ENCODE data around the gene MIPEP. TPM values are rescaled to one million over a fixed set of nuclear protein-coding genes. Genes with fewer than 3 reads are reported as not detected.

The MIPEP gene
- total RNA-seq, 4 donors from 2014 or later = 9.2 to 21.4 (median 18.3) TPM

DNA sequence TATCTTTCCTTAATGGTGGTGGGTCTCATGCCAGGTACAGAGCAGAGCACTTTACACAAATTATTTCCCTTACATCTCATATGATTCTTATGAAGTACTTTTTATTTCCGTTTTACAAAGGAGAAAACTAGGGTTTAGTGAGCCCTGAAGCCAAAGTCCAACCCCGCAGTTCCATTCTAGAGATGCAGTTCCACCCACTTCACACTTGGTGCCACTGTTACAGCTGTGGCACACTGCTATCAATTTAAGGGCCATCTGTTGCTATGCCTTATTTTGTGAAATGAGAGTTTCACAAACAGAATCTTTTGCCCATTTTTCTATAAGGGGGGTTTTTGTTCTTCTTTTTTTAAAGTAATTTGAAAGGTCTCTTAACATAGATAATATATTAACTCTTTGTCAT, 12.9 kb downstream of the MIPEP start:
- TF ChIP-seq, protein P1, sequence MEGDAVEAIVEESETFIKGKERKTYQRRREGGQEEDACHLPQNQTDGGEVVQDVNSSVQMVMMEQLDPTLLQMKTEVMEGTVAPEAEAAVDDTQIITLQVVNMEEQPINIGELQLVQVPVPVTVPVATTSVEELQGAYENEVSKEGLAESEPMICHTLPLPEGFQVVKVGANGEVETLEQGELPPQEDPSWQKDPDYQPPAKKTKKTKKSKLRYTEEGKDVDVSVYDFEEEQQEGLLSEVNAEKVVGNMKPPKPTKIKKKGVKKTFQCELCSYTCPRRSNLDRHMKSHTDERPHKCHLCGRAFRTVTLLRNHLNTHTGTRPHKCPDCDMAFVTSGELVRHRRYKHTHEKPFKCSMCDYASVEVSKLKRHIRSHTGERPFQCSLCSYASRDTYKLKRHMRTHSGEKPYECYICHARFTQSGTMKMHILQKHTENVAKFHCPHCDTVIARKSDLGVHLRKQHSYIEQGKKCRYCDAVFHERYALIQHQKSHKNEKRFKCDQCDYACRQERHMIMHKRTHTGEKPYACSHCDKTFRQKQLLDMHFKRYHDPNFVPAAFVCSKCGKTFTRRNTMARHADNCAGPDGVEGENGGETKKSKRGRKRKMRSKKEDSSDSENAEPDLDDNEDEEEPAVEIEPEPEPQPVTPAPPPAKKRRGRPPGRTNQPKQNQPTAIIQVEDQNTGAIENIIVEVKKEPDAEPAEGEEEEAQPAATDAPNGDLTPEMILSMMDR (IDR thresholded peaks at IDR 0.05; ENCODE audit: low read depth) = no peak

DNA sequence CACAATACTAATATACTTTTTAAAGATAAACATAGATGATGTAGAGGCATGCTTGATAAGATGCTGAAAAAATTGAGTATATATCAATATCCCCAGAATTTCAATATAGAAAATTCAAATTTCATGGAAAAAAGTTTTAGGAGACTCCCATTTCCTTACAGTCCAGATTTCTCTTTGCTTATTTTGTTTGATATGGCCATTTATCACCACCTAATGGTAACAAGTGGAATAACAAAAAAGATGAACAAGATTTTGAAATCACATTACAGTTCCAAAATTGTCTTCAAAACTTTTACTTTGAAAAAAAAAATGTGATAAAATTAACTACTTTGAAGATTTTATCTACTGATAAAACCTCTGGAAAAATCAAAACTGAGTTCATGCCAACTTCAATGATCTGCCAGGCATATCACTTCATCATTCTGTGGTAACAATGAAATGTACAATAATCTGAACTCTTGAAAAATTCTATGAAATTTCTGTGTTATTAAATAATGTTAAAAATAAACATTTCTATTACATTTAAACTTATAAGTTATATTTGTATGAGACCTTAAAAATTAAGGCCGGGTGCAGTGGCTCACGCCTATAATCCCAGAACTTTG, 17.5 kb downstream of the MIPEP start:
- TF ChIP-seq, protein P1 (IDR thresholded peaks at IDR 0.05; ENCODE audit: low read depth) = no peak

DNA sequence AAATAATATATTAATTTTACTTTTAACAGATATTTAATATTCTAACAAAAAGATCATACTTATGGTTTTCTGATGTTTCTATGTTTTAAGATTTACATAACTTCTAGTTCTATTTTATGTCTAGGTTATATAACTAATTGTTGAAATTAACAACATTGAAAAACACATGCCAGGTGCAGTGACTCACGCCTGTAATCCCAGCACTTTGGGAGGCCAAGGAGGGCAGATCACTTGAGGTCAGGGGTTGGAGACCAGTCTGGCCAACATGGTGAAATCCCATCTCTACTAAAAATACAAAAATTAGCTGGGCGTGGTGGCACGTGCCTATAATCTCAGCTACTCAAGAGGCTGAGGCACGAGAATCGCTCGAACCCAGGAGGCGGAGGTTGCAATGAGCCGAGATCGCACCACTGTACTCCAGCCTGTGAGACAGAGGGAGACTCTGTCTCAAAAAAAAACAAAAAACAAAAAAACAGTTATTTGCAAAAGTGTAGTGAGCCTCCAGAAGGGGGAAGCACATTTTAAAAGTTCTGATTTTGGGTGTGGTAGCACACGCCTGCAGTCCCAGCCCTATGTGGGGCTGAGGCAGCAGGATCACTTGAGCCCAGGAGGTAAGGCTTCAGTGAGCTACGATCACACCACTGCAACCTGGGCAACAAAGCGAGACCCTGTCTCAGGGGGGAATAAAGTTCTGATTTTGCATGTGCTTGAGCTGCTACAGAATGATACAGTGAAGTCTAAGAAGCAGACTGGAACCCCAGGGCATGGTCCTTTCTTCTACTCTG, 18.7 kb downstream of the MIPEP start:
- TF ChIP-seq, protein P1 (IDR thresholded peaks at IDR 0.05; ENCODE audit: low read depth) = no peak

DNA sequence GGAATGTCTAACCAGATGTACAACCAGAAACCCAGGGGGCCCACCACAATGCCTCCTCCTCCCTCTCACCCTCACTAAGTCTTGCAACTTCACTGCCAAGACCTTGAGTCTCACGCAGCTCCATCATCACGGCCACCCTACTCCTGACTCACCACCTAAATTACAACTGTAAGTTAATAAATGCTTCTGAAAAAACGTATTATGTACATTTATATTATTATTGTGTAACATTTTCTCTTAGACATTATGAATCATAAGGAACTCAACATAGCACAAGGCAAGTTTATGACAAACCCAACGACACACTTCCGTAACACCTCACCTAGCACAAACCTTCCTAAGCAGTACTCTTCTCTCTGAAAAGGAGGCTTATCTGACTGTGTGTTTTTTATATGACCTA, 20.7 kb downstream of the MIPEP start:
- TF ChIP-seq, protein P1 (IDR thresholded peaks at IDR 0.05; ENCODE audit: low read depth) = no peak

DNA sequence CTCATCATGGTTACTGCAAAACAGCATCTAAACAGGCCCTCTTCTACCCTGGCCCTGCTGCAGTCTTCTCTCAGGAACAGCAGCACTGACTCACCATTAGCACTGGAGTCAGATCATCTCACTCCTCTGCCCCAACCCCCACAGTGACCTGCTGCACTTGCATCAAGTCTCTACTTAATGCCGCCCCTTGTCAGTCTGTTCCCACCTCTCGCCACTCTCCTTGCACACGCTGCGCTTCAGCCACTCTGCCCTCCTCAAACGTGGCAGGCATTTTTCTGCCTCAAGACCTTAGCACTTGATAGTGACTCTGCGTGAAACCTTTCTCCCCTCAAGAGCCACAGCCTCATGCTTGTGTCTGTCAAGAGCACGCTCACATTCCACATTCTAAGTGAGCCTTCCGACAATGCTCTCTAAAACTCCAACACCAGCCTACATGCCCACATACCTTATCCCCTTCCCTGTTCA, 22.1 kb downstream of the MIPEP start:
- TF ChIP-seq, protein P1 (IDR thresholded peaks at IDR 0.05; ENCODE audit: low read depth) = no peak

DNA sequence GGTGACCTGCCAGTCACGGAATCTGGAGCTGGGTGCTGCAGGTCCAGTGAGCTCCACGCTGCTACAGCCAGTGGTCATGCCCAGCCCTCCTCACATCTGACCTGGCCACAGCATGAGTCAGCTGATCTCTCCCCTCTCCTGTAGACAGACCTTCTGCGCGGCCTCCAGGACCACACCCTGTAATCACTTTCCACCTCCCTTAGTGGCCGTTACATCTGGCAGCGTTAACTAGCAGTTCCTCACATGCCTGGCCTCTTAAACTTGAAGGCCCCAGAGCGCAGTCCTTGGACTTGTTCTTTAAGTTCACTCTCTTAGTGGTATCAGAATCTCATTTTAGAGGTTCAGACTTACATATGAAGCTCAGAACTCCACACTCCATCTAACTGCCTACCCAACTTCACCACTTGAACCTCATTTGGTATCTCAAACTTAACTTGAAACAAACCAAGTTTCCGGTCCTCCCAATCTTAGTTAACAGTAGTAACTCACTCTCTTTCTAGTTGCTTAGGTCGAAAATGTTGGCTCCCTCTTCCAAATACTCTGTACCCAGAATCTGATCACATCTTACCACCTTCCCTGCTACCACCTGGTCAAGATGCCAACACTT, 22.7 kb downstream of the MIPEP start:
- TF ChIP-seq, protein P1 (IDR thresholded peaks at IDR 0.05; ENCODE audit: low read depth) = no peak

DNA sequence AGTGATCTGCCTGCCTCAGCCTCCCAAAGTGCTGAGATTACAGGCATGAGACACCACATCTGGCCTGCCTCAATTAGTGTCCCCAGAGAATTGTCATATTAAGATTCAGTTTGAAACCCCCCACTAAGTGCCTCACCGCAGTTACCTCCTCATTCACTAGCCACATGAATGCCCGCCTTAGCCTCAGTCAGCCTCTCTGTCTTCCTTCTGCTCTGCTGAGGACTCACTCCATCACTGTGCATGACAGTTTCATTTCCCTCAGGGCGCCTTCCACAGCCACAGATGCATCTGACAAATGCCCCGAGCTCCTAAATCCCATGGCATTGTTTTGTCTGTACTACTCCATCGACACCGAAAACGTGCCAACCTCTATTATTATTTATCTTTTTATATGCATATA, 23.3 kb downstream of the MIPEP start:
- TF ChIP-seq, protein P1 (IDR thresholded peaks at IDR 0.05; ENCODE audit: low read depth) = no peak

Data from subcutaneous adipose tissue (tissue), 4 donors.